K562 (cell line): ENCODE data around the gene GMPR2. TPM values are rescaled to one million over a fixed set of nuclear protein-coding genes. Genes with fewer than 3 reads are reported as not detected.
A peak's percentile ranks its signal among the peaks of the same experiment; 100 is the strongest.

ENCODE experiments used
- ATAC-seq: fragments of 200-7000 bp; cut with Tn5 transposase; 3 replicates; pipeline ENCODE4 v1.9.1; 2020; ENCODE audit warnings: moderate library complexity
- BruUV-seq: library from RNA; stranded (reverse); fragments of 400-500 nt; replicated peaks from 2 replicates; lab custom pipeline; 2021; lab: Mats Ljungman, UMichigan
- CTCF ChIA-PET: fragments of 300-600 bp; formaldehyde crosslinking; extraction: SDS; loops from one replicate; lab custom pipeline; 2021; ENCODE audit warnings: low intra/inter-chr PET ratio; lab: Yijun Ruan, JAX
- POLR2A ChIA-PET: fragments of 300-600, 350-650 bp; sonication (Branson Sonifier 250); formaldehyde crosslinking; extraction: SDS; loops from one replicate; lab custom pipeline; 2021; ENCODE audit warnings: antibody characterized with exemption, inconsistent platforms; lab: Yijun Ruan, JAX
- DNase-seq, 4 experiments: peaks; one replicate each; pipeline versions ENCODE4 v3.0.0 to v3.0.0-alpha.2; 2011 to 2018; ENCODE audit warnings: low spot score in 3 of 4, mixed read lengths in 3 of 4; ENCODE audit errors: extremely low read depth in 1 of 4
- FAIRE-seq: peaks from 2 replicates; lab custom pipeline; 2011; peaks lifted over from hg19 to GRCh38; lab: Jason Lieb, UNC
- H2AFZ ChIP-seq: 2 replicates; pipeline ENCODE4 v1.6.0; 2011; ENCODE audit warnings: low read depth, low read length, control low read depth, inconsistent platforms
- H3K27ac ChIP-seq: fragments of 200-600 bp; 3 replicates; pipeline ENCODE4 v1.8.0; 2011; ENCODE audit warnings: low read depth, mild to moderate bottlenecking, control low read depth, inconsistent platforms, low read length, moderate library complexity, mixed read lengths; ENCODE audit errors: extremely low read depth
- H3K27me3 ChIP-seq, 2 experiments: fragments of 300-600 bp in 1 of 2; 2 replicates in 1 of 2; 3 replicates in 1 of 2; pipeline versions ENCODE4 v1.6.0 to v1.8.0; 2011; ENCODE audit warnings: inconsistent platforms in 2 of 2, low read length in 2 of 2, mild to moderate bottlenecking in 1 of 2, mixed read lengths in 1 of 2, moderate library complexity in 1 of 2; ENCODE audit not compliant: control insufficient read depth in 2 of 2, insufficient read depth in 2 of 2
- H3K36me3 ChIP-seq: fragments of 300-600 bp; 3 replicates; pipeline ENCODE4 v1.8.0; 2011; ENCODE audit warnings: mild to moderate bottlenecking, low read length, inconsistent platforms; ENCODE audit not compliant: control insufficient read depth, insufficient read depth
- H3K4me1 ChIP-seq, 2 experiments: fragments of 200-600 bp in 1 of 2; replicated peaks in 1 of 2; 2 replicates in 1 of 2; 3 replicates in 1 of 2; pipeline versions ENCODE4 v1.5.1 to v1.8.0; 2011; ENCODE audit warnings: inconsistent platforms in 2 of 2, low read length in 2 of 2, mild to moderate bottlenecking in 1 of 2, mixed read lengths in 1 of 2, moderate library complexity in 1 of 2; ENCODE audit not compliant: control insufficient read depth in 2 of 2, insufficient read depth in 2 of 2
- H3K4me2 ChIP-seq: 2 replicates; pipeline ENCODE4 v1.6.1; 2011; ENCODE audit warnings: low read length, control low read depth, inconsistent platforms, mixed read lengths; ENCODE audit not compliant: insufficient read depth
- H3K4me3 ChIP-seq: fragments of 200-600 bp; sonication (generic), shearing (Covaris generic); 2 replicates; pipeline ENCODE4 v1.5.1; 2016; ENCODE audit warnings: control low read depth, inconsistent platforms
- H3K79me2 ChIP-seq: fragments of 200-600 bp; 3 replicates; pipeline ENCODE4 v1.8.0; 2011; ENCODE audit warnings: low read length, inconsistent platforms; ENCODE audit not compliant: control insufficient read depth, insufficient read depth
- H3K9ac ChIP-seq, 2 experiments: 2 replicates each; pipeline versions ENCODE4 v1.6.0 to v1.6.1; 2011; ENCODE audit warnings: low read depth in 2 of 2, low read length in 2 of 2, control low read depth in 1 of 2, inconsistent platforms in 1 of 2, mild to moderate bottlenecking in 1 of 2, mixed read lengths in 1 of 2; ENCODE audit not compliant: insufficient read depth in 1 of 2
- H3K9me1 ChIP-seq: one replicate; pipeline ENCODE4 v1.6.0; 2011; ENCODE audit warnings: inconsistent platforms, mild to moderate bottlenecking, low read length, moderate library complexity; ENCODE audit not compliant: control insufficient read depth, insufficient read depth
- H3K9me3 ChIP-seq: replicated peaks from 2 replicates; pipeline ENCODE4 v1.5.1; 2011; ENCODE audit warnings: low read depth, low read length, inconsistent platforms; ENCODE audit not compliant: control insufficient read depth, insufficient read depth
- H4K20me1 ChIP-seq: replicated peaks from 2 replicates; pipeline ENCODE4 v1.6.1; 2011; ENCODE audit warnings: low read length, inconsistent platforms, mixed read lengths; ENCODE audit not compliant: control insufficient read depth, insufficient read depth
- CBX2 ChIP-seq: fragments of 200-600 bp; sonication (generic); IDR thresholded peaks from one replicate; pipeline ENCODE4 v1.6.1; 2012; ENCODE audit warnings: mild to moderate bottlenecking, low read length, inconsistent platforms; ENCODE audit not compliant: insufficient read depth, poor library complexity, severe bottlenecking
- E4F1 ChIP-seq: fragments of 250-450 bp; sonication (Bioruptor Pico); IDR thresholded peaks from 2 replicates; pipeline ENCODE4 v1.5.0; 2021; ENCODE audit warnings: mild to moderate bottlenecking, borderline replicate concordance
- ESRRA ChIP-seq: fragments of 450-650 bp; IDR thresholded peaks from 2 replicates; pipeline ENCODE4 v1.6.1; 2014; ENCODE audit warnings: low read depth, mild to moderate bottlenecking, moderate library complexity, borderline replicate concordance
- FOXA3 ChIP-seq, 2 experiments: fragments of 450-650 bp in 1 of 2; sonication (generic) in 1 of 2; formaldehyde crosslinking; IDR thresholded peaks in 1 of 2; conservative IDR thresholded peaks in 1 of 2; 2 replicates each; pipeline versions ENCODE4 v1.4.0 to v1.8.0; 2020 to 2022; ENCODE audit warnings: mild to moderate bottlenecking in 2 of 2, missing genetic modification reagents in 1 of 2
- FOXJ2 ChIP-seq: fragments of 200-800 bp; sonication (Bioruptor generic); IDR thresholded peaks from 2 replicates; pipeline ENCODE4 v1.6.1; 2016; ENCODE audit warnings: missing genetic modification characterization, missing compliant biosample characterization
- HDAC6 ChIP-seq: IDR thresholded peaks from 2 replicates; pipeline ENCODE4 v1.6.1; 2012; ENCODE audit warnings: low read depth, mild to moderate bottlenecking, control low read depth, inconsistent platforms, low read length, moderate library complexity
- MTA3 ChIP-seq: fragments of 450-650 bp; formaldehyde crosslinking; IDR thresholded peaks from 2 replicates; pipeline ENCODE4 v1.6.1; 2017; ENCODE audit warnings: mild to moderate bottlenecking, borderline replicate concordance
- POLR2B ChIP-seq: fragments of 450-650 bp; IDR thresholded peaks from 2 replicates; pipeline ENCODE4 v1.6.1; 2018; ENCODE audit warnings: low read depth; ENCODE audit not compliant: partially characterized antibody
- ZNF24 ChIP-seq: fragments of 450-650 bp; IDR thresholded peaks from 2 replicates; pipeline ENCODE4 v1.6.1; 2016
- ZNF354B ChIP-seq: fragments of 250-450 bp; sonication (Bioruptor Pico); IDR thresholded peaks from 2 replicates; pipeline ENCODE4 v1.4.0; 2020
- ZNF561 ChIP-seq: fragments of 450-650 bp; formaldehyde crosslinking; conservative IDR thresholded peaks from 2 replicates; pipeline ENCODE4 v1.4.0; 2020; ENCODE audit warnings: mild to moderate bottlenecking, moderate library complexity
- whole genome bisulfite sequencing: fragments of 100-300 bp; shearing (Covaris generic); methylation state at CpG from one replicate; pipeline ENCODE4 v1.1.6; 2016; ENCODE audit warnings: low coverage, mixed read lengths; ENCODE audit not compliant: insufficient coverage; ENCODE audit errors: missing lambda C conversion rate; 5-methylcytosine and 5-hydroxymethylcytosine counted together
- in situ Hi-C: fragments of 300-500 bp; cut with MboI; formaldehyde crosslinking; loops from 4 replicates; pipeline ENCODE4 v1.15.0; 2018; ENCODE audit warnings: inconsistent platforms, mixed read lengths
- intact Hi-C: fragments of 100-400 bp; cut with micrococcal nuclease; formaldehyde crosslinking; loops from 2 replicates; pipeline ENCODE4 v1.14.2; 2022
- polyA plus RNA-seq, 8 experiments: library from polyadenylated mRNA; depleted of rRNA in 4 of 8; stranded (reverse) in 5 of 8; unstranded in 3 of 8; fragments of >200 nt; fragmentation: Nextera tagmentation in 2 of 8; fragmentation: Illumina TruSeq in 1 of 8; extraction: Ambion mirVana in 2 of 8; extraction: Trizol in 1 of 8; gene quantifications; 2 replicates each; pipeline versions ENCODE4 v1.2.1 to v1.2.3, GENCODE V29; 2011 to 2014; ENCODE audit warnings: inconsistent platforms in 1 of 8, missing spikeins in 1 of 8
- total RNA-seq, 7 experiments: library from RNA; depleted of rRNA in 6 of 7; stranded (reverse); fragments of >200 nt in 6 of 7; fragmentation: Illumina TruSeq in 2 of 7; extraction: Trizol in 2 of 7; gene quantifications; 2 replicates each; pipeline versions ENCODE4 v1.2.1 to v1.2.3, GENCODE V29; 2011 to 2021; ENCODE audit warnings: low replicate concordance in 1 of 7
- TF ChIP-seq, protein P1 (sequence below): fragments of 450-650 bp; IDR thresholded peaks from 2 replicates; pipeline ENCODE4 v1.6.1; 2017; ENCODE audit warnings: mild to moderate bottlenecking, moderate library complexity
- TF ChIP-seq, protein P2 (sequence below): sonication (generic); formaldehyde crosslinking; IDR thresholded peaks from 2 replicates; pipeline ENCODE4 v1.5.0; 2020; ENCODE audit warnings: missing genetic modification reagents
- TF ChIP-seq, protein P3 (sequence below): fragments of 250-450 bp; sonication (Bioruptor Pico); IDR thresholded peaks from 2 replicates; pipeline ENCODE4 v1.5.0; 2021

The GMPR2 gene
- total and polyA plus RNA-seq, 9 of the 15 experiments (the other 6 are each of a cell fraction or from before 2014, with no cell fraction given): 26.4 to 67.4 (median 36.3) TPM

DNA sequence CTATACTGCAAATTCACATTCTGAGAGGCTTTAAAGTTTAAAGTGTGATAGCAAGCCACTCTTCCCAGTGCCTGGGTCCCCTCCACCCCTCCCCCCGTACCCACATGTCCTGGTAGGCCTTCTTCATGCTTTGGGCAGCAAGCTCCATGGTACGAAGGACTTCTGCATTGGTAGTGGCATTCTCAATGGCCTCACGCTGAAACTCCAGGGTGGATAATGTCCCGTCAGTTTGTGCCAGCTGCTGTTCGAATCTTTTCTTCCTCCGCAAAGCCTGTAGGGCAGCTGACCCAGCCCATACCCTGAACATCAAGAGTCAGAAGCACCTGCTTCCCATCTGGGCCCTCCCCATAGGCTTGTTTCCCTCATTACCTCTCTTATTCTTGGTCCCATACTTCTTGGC lies 21.4 kb upstream of the GMPR2 start (continued):
- TF ChIP-seq, protein P1, sequence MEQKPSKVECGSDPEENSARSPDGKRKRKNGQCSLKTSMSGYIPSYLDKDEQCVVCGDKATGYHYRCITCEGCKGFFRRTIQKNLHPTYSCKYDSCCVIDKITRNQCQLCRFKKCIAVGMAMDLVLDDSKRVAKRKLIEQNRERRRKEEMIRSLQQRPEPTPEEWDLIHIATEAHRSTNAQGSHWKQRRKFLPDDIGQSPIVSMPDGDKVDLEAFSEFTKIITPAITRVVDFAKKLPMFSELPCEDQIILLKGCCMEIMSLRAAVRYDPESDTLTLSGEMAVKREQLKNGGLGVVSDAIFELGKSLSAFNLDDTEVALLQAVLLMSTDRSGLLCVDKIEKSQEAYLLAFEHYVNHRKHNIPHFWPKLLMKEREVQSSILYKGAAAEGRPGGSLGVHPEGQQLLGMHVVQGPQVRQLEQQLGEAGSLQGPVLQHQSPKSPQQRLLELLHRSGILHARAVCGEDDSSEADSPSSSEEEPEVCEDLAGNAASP: no peak
- no peak for TF ChIP-seq ESRRA
- no peak for TF ChIP-seq HDAC6
- TF ChIP-seq ZNF354B: no peak
- no peak for TF ChIP-seq ZNF561 (CRISPR knock-in tag)

- in situ Hi-C loops: no loop called here
- POLR2A ChIA-PET: interaction anchor here (0.5 to 3.6 kb wide), 10 partner anchors 9 to 159 kb away, joined by 3 to 21 read pairs (median 4); partner anchors contain the start of genes DCAF11, TINF2 and TM9SF1
- TF ChIP-seq, protein P2, sequence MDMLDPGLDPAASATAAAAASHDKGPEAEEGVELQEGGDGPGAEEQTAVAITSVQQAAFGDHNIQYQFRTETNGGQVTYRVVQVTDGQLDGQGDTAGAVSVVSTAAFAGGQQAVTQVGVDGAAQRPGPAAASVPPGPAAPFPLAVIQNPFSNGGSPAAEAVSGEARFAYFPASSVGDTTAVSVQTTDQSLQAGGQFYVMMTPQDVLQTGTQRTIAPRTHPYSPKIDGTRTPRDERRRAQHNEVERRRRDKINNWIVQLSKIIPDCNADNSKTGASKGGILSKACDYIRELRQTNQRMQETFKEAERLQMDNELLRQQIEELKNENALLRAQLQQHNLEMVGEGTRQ (CRISPR knock-in tag): peak; percentile 96
- TF ChIP-seq MTA3 (0 out of 2 replicates have a peak, but pooled peaks have one; percentile 75), CBX2 (no peak), FOXA3 (CRISPR knock-in tag; conservative IDR thresholded peaks at IDR 0.05 in 1 of 2, IDR thresholded peaks at IDR 0.05 in 1 of 2) (no peak), POLR2B (peak; percentile 93), FOXJ2 (tag) (no peak), ZNF24 (no peak), E4F1 (no peak)
- TF ChIP-seq, protein P3, sequence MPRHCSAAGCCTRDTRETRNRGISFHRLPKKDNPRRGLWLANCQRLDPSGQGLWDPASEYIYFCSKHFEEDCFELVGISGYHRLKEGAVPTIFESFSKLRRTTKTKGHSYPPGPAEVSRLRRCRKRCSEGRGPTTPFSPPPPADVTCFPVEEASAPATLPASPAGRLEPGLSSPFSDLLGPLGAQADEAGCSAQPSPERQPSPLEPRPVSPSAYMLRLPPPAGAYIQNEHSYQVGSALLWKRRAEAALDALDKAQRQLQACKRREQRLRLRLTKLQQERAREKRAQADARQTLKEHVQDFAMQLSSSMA (CRISPR knock-in tag): no peak
These were observed 19.5 kb upstream of the GMPR2 start, which contains the start of gene CHMP4A for GRCh38 chr14:24212924-24213865. TSS of gene CHMP4A (minus strand) at chr14:24213488. CDS start at chr14:24213439, 49 bp downstream.

More at GRCh38 chr14:24212924-24213865, 19.5 kb upstream of the GMPR2 start, which contains the start of gene CHMP4A:
- Histone ChIP-seq H3K4me3 (peak within 1 kb of the TSS; percentile 85), H3K79me2 (peaks cover 26% of the 10 kb centered on the region), H3K27ac (peak within 1 kb of the TSS; percentile 98), H4K20me1 (no peaks in the 10 kb centered on the region), H3K27me3 (no peaks in the 10 kb centered on the region), H3K36me3 (peaks cover 40% of the 10 kb centered on the region; the same call in 2 of the 3 replicates), H3K9me3 (no peaks in the 10 kb centered on the region), H3K9me1 (no peaks in the 10 kb centered on the region), H3K9ac (peak within 1 kb of the TSS; percentile 95 to 96), H3K4me2 (peak within 1 kb of the TSS; percentile 94), H2AFZ (peak within 1 kb of the TSS; percentile 94), H3K4me1 (peaks cover 4 to 13% of the 10 kb centered on the region in 2 experiments; a peak in 4 of 5 replicates)
- DNase-seq (peak; percentile 87 to 97 (median 90)), FAIRE-seq (peak; percentile 95), ATAC-seq (peak; percentile 94)
- CTCF ChIA-PET: no interaction called here
- WGBS: 1% methylated on average over 29 of the region's 53 CpGs
- BruUV-seq: no TSS peak
- intact Hi-C loops: no loop called here
